Upper lobe of left lung (tissue), 4 donors: ENCODE results near the gene CTBS.

ENCODE experiments used
- POLR2A ChIP-seq, 4 donors: fragments of 450-650 bp; IDR thresholded peaks; one replicate each; pipeline ENCODE4 v1.5.1; 2016 to 2017; ENCODE audit warnings: antibody characterized with exemption in 4 of 4, mild to moderate bottlenecking in 2 of 4
- TF ChIP-seq, protein P1 (sequence below), 6 experiments: fragments of 450-650 bp in 4 of 6; fragments of 200-600 bp in 2 of 6; sonication (generic) in 2 of 6; IDR thresholded peaks; one replicate each; pipeline ENCODE4 v1.5.1; 2016 to 2019; ENCODE audit warnings: antibody characterized with exemption in 6 of 6

GRCh38 chr1:84541679-84542078 is 32.6 kb downstream of the CTBS start:
- TF ChIP-seq, protein P1, sequence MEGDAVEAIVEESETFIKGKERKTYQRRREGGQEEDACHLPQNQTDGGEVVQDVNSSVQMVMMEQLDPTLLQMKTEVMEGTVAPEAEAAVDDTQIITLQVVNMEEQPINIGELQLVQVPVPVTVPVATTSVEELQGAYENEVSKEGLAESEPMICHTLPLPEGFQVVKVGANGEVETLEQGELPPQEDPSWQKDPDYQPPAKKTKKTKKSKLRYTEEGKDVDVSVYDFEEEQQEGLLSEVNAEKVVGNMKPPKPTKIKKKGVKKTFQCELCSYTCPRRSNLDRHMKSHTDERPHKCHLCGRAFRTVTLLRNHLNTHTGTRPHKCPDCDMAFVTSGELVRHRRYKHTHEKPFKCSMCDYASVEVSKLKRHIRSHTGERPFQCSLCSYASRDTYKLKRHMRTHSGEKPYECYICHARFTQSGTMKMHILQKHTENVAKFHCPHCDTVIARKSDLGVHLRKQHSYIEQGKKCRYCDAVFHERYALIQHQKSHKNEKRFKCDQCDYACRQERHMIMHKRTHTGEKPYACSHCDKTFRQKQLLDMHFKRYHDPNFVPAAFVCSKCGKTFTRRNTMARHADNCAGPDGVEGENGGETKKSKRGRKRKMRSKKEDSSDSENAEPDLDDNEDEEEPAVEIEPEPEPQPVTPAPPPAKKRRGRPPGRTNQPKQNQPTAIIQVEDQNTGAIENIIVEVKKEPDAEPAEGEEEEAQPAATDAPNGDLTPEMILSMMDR (IDR thresholded peaks at IDR 0.05): peak in 1 of 6 experiments; percentile 13
- no peak for TF ChIP-seq POLR2A (IDR thresholded peaks at IDR 0.05)
